DOHH2 (cell line): ENCODE results near the gene CUL9.

Experiments
- H3F3A ChIP-seq: fragments of 200-600 bp; sonication (generic), shearing (Covaris generic); 2 replicates; pipeline ENCODE4 v1.6.0; 2016; ENCODE audit warnings: antibody characterized with exemption, mild to moderate bottlenecking; ENCODE audit not compliant: control insufficient read depth, insufficient read depth
- H3K27ac ChIP-seq: fragments of 200-600 bp; sonication (generic); 2 replicates; pipeline ENCODE4 v1.5.1; 2014; ENCODE audit warnings: low read depth, mild to moderate bottlenecking, low read length, moderate library complexity
- H3K27me3 ChIP-seq: fragments of 200-600 bp; sonication (generic); 2 replicates; pipeline ENCODE4 v1.6.1; 2014; ENCODE audit warnings: mild to moderate bottlenecking, low read length, mixed read lengths; ENCODE audit not compliant: control insufficient read depth
- H3K36me3 ChIP-seq: fragments of 200-600 bp; sonication (generic); 2 replicates; pipeline ENCODE4 v1.6.1; 2014; ENCODE audit warnings: mild to moderate bottlenecking, low read length, moderate library complexity, mixed read lengths; ENCODE audit not compliant: control insufficient read depth
- H3K4me1 ChIP-seq: fragments of 200-600 bp; sonication (generic); 2 replicates; pipeline ENCODE4 v1.6.1; 2014; ENCODE audit warnings: mild to moderate bottlenecking, low read length, mixed read lengths; ENCODE audit not compliant: control insufficient read depth
- H3K4me2 ChIP-seq: fragments of 200-600 bp; sonication (generic); 2 replicates; pipeline ENCODE4 v1.6.0; 2014; ENCODE audit warnings: mild to moderate bottlenecking, low read length, moderate library complexity
- H3K4me3 ChIP-seq: fragments of 200-600 bp; sonication (generic); 2 replicates; pipeline ENCODE4 v1.5.1; 2014; ENCODE audit warnings: mild to moderate bottlenecking, low read length, mixed read lengths
- H3K79me2 ChIP-seq: fragments of 200-600 bp; sonication (generic); 2 replicates; pipeline ENCODE4 v1.6.1; 2014; ENCODE audit warnings: mild to moderate bottlenecking, low read length, mixed read lengths; ENCODE audit not compliant: control insufficient read depth
- H3K9me2 ChIP-seq: fragments of 200-600 bp; sonication (generic); replicated peaks from 2 replicates; pipeline ENCODE4 v1.6.1; 2014; ENCODE audit warnings: mild to moderate bottlenecking, low read length, mixed read lengths; ENCODE audit not compliant: control insufficient read depth
- H3K9me3 ChIP-seq: fragments of 200-600 bp; sonication (generic); 2 replicates; pipeline ENCODE4 v1.6.1; 2014; ENCODE audit warnings: antibody characterized with exemption, low read length, mixed read lengths; ENCODE audit not compliant: control insufficient read depth, insufficient read depth
- H4K20me1 ChIP-seq: fragments of 200-600 bp; sonication (generic); 2 replicates; pipeline ENCODE4 v1.6.0; 2014; ENCODE audit warnings: low read depth, mild to moderate bottlenecking, antibody characterized with exemption, low read length, moderate library complexity; ENCODE audit not compliant: control insufficient read depth, insufficient read depth
- CTCF ChIP-seq: fragments of 200-600 bp; sonication (generic); IDR thresholded peaks from one replicate; pipeline ENCODE4 v1.5.1; 2014; ENCODE audit warnings: antibody characterized with exemption, mild to moderate bottlenecking, low read depth, low read length; ENCODE audit not compliant: poor library complexity, severe bottlenecking
- EZH2phosphoT487 ChIP-seq: fragments of 200-600 bp; sonication (generic); IDR thresholded peaks from 2 replicates; pipeline ENCODE4 v1.6.1; 2017; ENCODE audit warnings: borderline replicate concordance, mild to moderate bottlenecking, antibody characterized with exemption, low read length, moderate library complexity, mixed read lengths

CUL9 gene

GRCh38 chr6:43264599-43265145 lies 82.7 kb downstream of the CUL9 start:
- H3K27ac ChIP-seq = no peak overlapping the region
- H3K4me3 ChIP-seq = no peak overlapping the region
- H3K27me3 ChIP-seq = no peaks in the 10 kb centered on the region
- no peaks in the 10 kb centered on the region for H3K9me2 ChIP-seq
- peaks cover 36% of the 10 kb centered on the region for H3K4me1 ChIP-seq
- H3F3A ChIP-seq = no peaks in the 10 kb centered on the region
- no peaks in the 10 kb centered on the region for H3K36me3 ChIP-seq
- TF ChIP-seq CTCF = no peak
- no peak for TF ChIP-seq EZH2phosphoT487
- no peaks in the 10 kb centered on the region for H3K9me3 ChIP-seq
- H3K79me2 ChIP-seq = no peaks in the 10 kb centered on the region
- H3K4me2 ChIP-seq = no peak overlapping the region
- H4K20me1 ChIP-seq = no peaks in the 10 kb centered on the region

GRCh38 chr6:43265564-43265963 lies 83.6 kb downstream of the CUL9 start:
- H4K20me1 ChIP-seq = no peaks in the 10 kb centered on the region
- no peak overlapping the region for H3K4me3 ChIP-seq
- no peaks in the 10 kb centered on the region for H3K36me3 ChIP-seq
- no peaks in the 10 kb centered on the region for H3K79me2 ChIP-seq
- H3K4me1 ChIP-seq = peaks cover 45% of the 10 kb centered on the region
- H3K27me3 ChIP-seq = no peaks in the 10 kb centered on the region
- H3K4me2 ChIP-seq = no peak overlapping the region
- no peak overlapping the region for H3K27ac ChIP-seq
- H3F3A ChIP-seq = peaks cover 3% of the 10 kb centered on the region; the same call in 1 of the 2 replicates
- TF ChIP-seq EZH2phosphoT487 = no peak
- no peak for TF ChIP-seq CTCF
- H3K9me2 ChIP-seq = no peaks in the 10 kb centered on the region
- no peaks in the 10 kb centered on the region for H3K9me3 ChIP-seq

- Histone ChIP-seq H3K79me2 (no peaks in the 10 kb centered on the region), H3K4me1 (peaks cover 66% of the 10 kb centered on the region), H3K9me3 (no peaks in the 10 kb centered on the region), H3K27ac (no peak overlapping the region), H3K4me3 (no peak overlapping the region), H3F3A (peaks cover 23% of the 10 kb centered on the region), H3K36me3 (no peaks in the 10 kb centered on the region), H4K20me1 (no peaks in the 10 kb centered on the region), H3K4me2 (peak overlapping the region; percentile 65; the same call in 1 of the 2 replicates), H3K9me2 (no peaks in the 10 kb centered on the region), H3K27me3 (no peaks in the 10 kb centered on the region)
- TF ChIP-seq EZH2phosphoT487 = no peak
Observed at GRCh38 chr6:43267619-43268354, 85.8 kb downstream of the CUL9 start.

GRCh38 chr6:43268355-43268700 lies 86.3 kb downstream of the CUL9 start:
- Histone ChIP-seq H3K79me2 (no peaks in the 10 kb centered on the region), H3K4me3 (no peak overlapping the region), H4K20me1 (no peaks in the 10 kb centered on the region), H3K4me2 (peak overlapping the region; percentile 65), H3K9me3 (no peaks in the 10 kb centered on the region), H3K9me2 (no peaks in the 10 kb centered on the region), H3K36me3 (no peaks in the 10 kb centered on the region), H3K4me1 (peaks cover 68% of the 10 kb centered on the region), H3K27ac (no peak overlapping the region), H3K27me3 (no peaks in the 10 kb centered on the region), H3F3A (peaks cover 26% of the 10 kb centered on the region)
- no peak for TF ChIP-seq CTCF
- TF ChIP-seq EZH2phosphoT487 = no peak
